Neural progenitor cell (in vitro differentiated cells): ENCODE data around the gene RUVBL1. TPM values are rescaled to one million over a fixed set of nuclear protein-coding genes. Genes with fewer than 3 reads are reported as not detected.
A peak's percentile ranks its signal among the peaks of the same experiment; 100 is the strongest.

Source experiments
- DNase-seq: peaks from one replicate; pipeline ENCODE4 v3.0.0-alpha.2; 2016; ENCODE audit warnings: low spot score
- H2AFZ ChIP-seq: fragments of 200-600 bp; sonication (generic); replicated peaks from 2 replicates; pipeline ENCODE4 v1.6.1; 2016; ENCODE audit warnings: antibody characterized with exemption
- H3F3A ChIP-seq: fragments of 200-600 bp; sonication (generic); 2 replicates; pipeline ENCODE4 v1.6.1; 2016; ENCODE audit warnings: antibody characterized with exemption, low read depth
- H3K27ac ChIP-seq: fragments of 200-600 bp; sonication (generic); 2 replicates; pipeline ENCODE4 v1.5.1; 2016; ENCODE audit warnings: mild to moderate bottlenecking
- H3K27me3 ChIP-seq: fragments of 200-600 bp; sonication (generic); 2 replicates; pipeline ENCODE4 v1.6.1; 2016; ENCODE audit warnings: mild to moderate bottlenecking, moderate library complexity
- H3K36me3 ChIP-seq: fragments of 200-600 bp; sonication (generic); 2 replicates; pipeline ENCODE4 v1.5.1; 2016
- H3K4me1 ChIP-seq: fragments of 200-600 bp; sonication (generic); 2 replicates; pipeline ENCODE4 v1.6.1; 2016; ENCODE audit warnings: mixed run types
- H3K4me2 ChIP-seq: fragments of 200-600 bp; sonication (generic); 2 replicates; pipeline ENCODE4 v1.6.1; 2016
- H3K4me3 ChIP-seq: fragments of 200-600 bp; sonication (generic); 2 replicates; pipeline ENCODE4 v1.5.1; 2016
- H3K79me2 ChIP-seq: fragments of 200-600 bp; sonication (generic); 2 replicates; pipeline ENCODE4 v1.6.1; 2016; ENCODE audit warnings: low read depth
- H3K9ac ChIP-seq: fragments of 200-600 bp; sonication (generic); 2 replicates; pipeline ENCODE4 v1.6.1; 2016
- H3K9me3 ChIP-seq: fragments of 200-600 bp; sonication (generic); 2 replicates; pipeline ENCODE4 v1.5.1; 2016; ENCODE audit warnings: low read depth
- H4K20me1 ChIP-seq: fragments of 200-600 bp; sonication (generic); 2 replicates; pipeline ENCODE4 v1.6.1; 2016; ENCODE audit warnings: low read depth
- H3K27ac Mint-ChIP-seq: 3 replicates; pipeline ENCODE4 v1.8.0; 2021; ENCODE audit warnings: mixed read lengths
- H3K27me3 Mint-ChIP-seq: 2 replicates; pipeline ENCODE4 v1.8.0; 2022; ENCODE audit warnings: low read depth, mild to moderate bottlenecking, inconsistent platforms, moderate library complexity, mixed read lengths; ENCODE audit not compliant: insufficient read depth
- H3K36me3 Mint-ChIP-seq: 3 replicates; pipeline ENCODE4 v1.8.0; 2021; ENCODE audit warnings: mixed read lengths
- H3K4me1 Mint-ChIP-seq: 3 replicates; pipeline ENCODE4 v1.8.0; 2021; ENCODE audit warnings: mixed read lengths
- H3K4me3 Mint-ChIP-seq: 3 replicates; pipeline ENCODE4 v1.8.0; 2021; ENCODE audit warnings: mild to moderate bottlenecking, moderate library complexity, mixed read lengths
- H3K9me3 Mint-ChIP-seq: 3 replicates; pipeline ENCODE4 v1.8.0; 2020; ENCODE audit warnings: mixed read lengths
- CTCF ChIP-seq: fragments of 200-600 bp; sonication (generic); IDR thresholded peaks from 2 replicates; pipeline ENCODE4 v1.5.1; 2017; ENCODE audit warnings: antibody characterized with exemption, mild to moderate bottlenecking
- EZH2 ChIP-seq: fragments of 200-600 bp; sonication (generic); IDR thresholded peaks from 2 replicates; pipeline ENCODE4 v1.6.1; 2017; ENCODE audit warnings: antibody characterized with exemption, mild to moderate bottlenecking, moderate library complexity
- EZH2phosphoT487 ChIP-seq: fragments of 200-600 bp; sonication (generic); IDR thresholded peaks from 2 replicates; pipeline ENCODE4 v1.6.1; 2017; ENCODE audit warnings: antibody characterized with exemption
- total RNA-seq: library from RNA; depleted of rRNA; stranded (reverse); fragments of >200 nt; gene quantifications from 2 replicates; pipeline ENCODE4 v1.2.3, GENCODE V29; 2015; ENCODE audit warnings: low replicate concordance

Gene RUVBL1
- total RNA-seq, 1 donor from 2014 or later = 110 TPM

- H3K79me2 ChIP-seq = no peaks in the 10 kb centered on the region
- H3K27me3 ChIP-seq = no peaks in the 10 kb centered on the region
- Mint-ChIP-seq H3K36me3 (peaks cover 47% of the 10 kb centered on the region), H3K4me3 (no peak overlapping the region), H3K4me1 (no peaks in the 10 kb centered on the region), H3K9me3 (no peaks in the 10 kb centered on the region), H3K27ac (no peak overlapping the region), H3K27me3 (peaks cover 3% of the 10 kb centered on the region)
- no peak overlapping the region for H2AFZ ChIP-seq
- TF ChIP-seq EZH2 (no peak), EZH2phosphoT487 (no peak), CTCF (no peak)
- H3F3A ChIP-seq = peaks cover 10% of the 10 kb centered on the region
- no peaks in the 10 kb centered on the region for H3K9me3 ChIP-seq
- H3K9ac ChIP-seq = no peak overlapping the region
- peaks cover 6% of the 10 kb centered on the region for H3K36me3 ChIP-seq
- H3K4me1 ChIP-seq = no peaks in the 10 kb centered on the region
- no peak overlapping the region for H3K4me2 ChIP-seq
- H3K4me3 ChIP-seq = no peak overlapping the region
- H4K20me1 ChIP-seq = peaks cover 9% of the 10 kb centered on the region
- no peak for DNase-seq
- no peak overlapping the region for H3K27ac ChIP-seq
Observed at GRCh38 chr3:128066114-128066513, 57.5 kb downstream of the RUVBL1 start.

GRCh38 chr3:128064962-128065361 is 58.6 kb downstream of the RUVBL1 start:
- H3K9me3 Mint-ChIP-seq = no peaks in the 10 kb centered on the region
- no peaks in the 10 kb centered on the region for H3K4me1 Mint-ChIP-seq
- Histone ChIP-seq H3K36me3 (peaks cover 6% of the 10 kb centered on the region), H3K9ac (no peak overlapping the region), H4K20me1 (peaks cover 9% of the 10 kb centered on the region), H3K9me3 (no peaks in the 10 kb centered on the region), H3K4me2 (no peak overlapping the region), H3K27ac (no peak overlapping the region), H2AFZ (no peak overlapping the region), H3K79me2 (no peaks in the 10 kb centered on the region), H3K4me3 (no peak overlapping the region), H3F3A (peaks cover 10% of the 10 kb centered on the region), H3K27me3 (no peaks in the 10 kb centered on the region), H3K4me1 (no peaks in the 10 kb centered on the region)
- TF ChIP-seq EZH2 = no peak
- no peak for TF ChIP-seq EZH2phosphoT487
- no peak for TF ChIP-seq CTCF
- H3K4me3 Mint-ChIP-seq = no peak overlapping the region
- H3K36me3 Mint-ChIP-seq = peaks cover 50% of the 10 kb centered on the region
- no peak for DNase-seq
- peaks cover 2% of the 10 kb centered on the region for H3K27me3 Mint-ChIP-seq
- H3K27ac Mint-ChIP-seq = no peak overlapping the region

GRCh38 chr3:128063865-128064264 is 59.7 kb downstream of the RUVBL1 start:
- no peaks in the 10 kb centered on the region for H3K79me2 ChIP-seq
- Mint-ChIP-seq H3K27ac (peak overlapping the region; percentile 17), H3K36me3 (peaks cover 51% of the 10 kb centered on the region), H3K4me3 (no peak overlapping the region), H3K27me3 (peaks cover 2% of the 10 kb centered on the region), H3K4me1 (no peaks in the 10 kb centered on the region), H3K9me3 (no peaks in the 10 kb centered on the region)
- H4K20me1 ChIP-seq = peaks cover 9% of the 10 kb centered on the region
- no peaks in the 10 kb centered on the region for H3K4me1 ChIP-seq
- no peak for DNase-seq
- TF ChIP-seq EZH2phosphoT487 (no peak), EZH2 (no peak), CTCF (no peak)
- no peak overlapping the region for H3K27ac ChIP-seq
- no peak overlapping the region for H3K4me2 ChIP-seq
- no peaks in the 10 kb centered on the region for H3K9me3 ChIP-seq
- H3K36me3 ChIP-seq = peaks cover 6% of the 10 kb centered on the region
- H3F3A ChIP-seq = peaks cover 10% of the 10 kb centered on the region
- no peaks in the 10 kb centered on the region for H3K27me3 ChIP-seq
- H2AFZ ChIP-seq = no peak overlapping the region
- H3K4me3 ChIP-seq = no peak overlapping the region
- H3K9ac ChIP-seq = no peak overlapping the region
